Activated CD8-positive, alpha-beta memory T cell treated with anti-CD3 and anti-CD28 coated beads, Interleukin-2, amount 50 U/mL, for 24 hours (primary cell): Measurements from ENCODE around the gene PAK1.
"Not testable (repeated sequence)": the region's sequence is repeated elsewhere in the genome, so short reads cannot be mapped to it uniquely, and the experiment has no call there.

Experiments used
- DNase-seq: peaks from one replicate; pipeline ENCODE4 v3.0.0-alpha.2; 2020; ENCODE audit errors: extremely low read depth

The PAK1 gene

GRCh38 chr11:77402218-77402556, 71.7 kb downstream of the PAK1 start:
- DNase-seq, result no peak

GRCh38 chr11:77401486-77402217, 72.2 kb downstream of the PAK1 start:
- DNase-seq, result no peak

- DNase-seq, result no peak
Measured at GRCh38 chr11:77400775-77401449, 73.0 kb downstream of the PAK1 start.

- DNase-seq, result no peak
Measured at GRCh38 chr11:77400271-77400670, 73.6 kb downstream of the PAK1 start.

GRCh38 chr11:77397631-77398030, 76.3 kb downstream of the PAK1 start:
- no peak for DNase-seq

GRCh38 chr11:77396911-77397310, 77.0 kb downstream of the PAK1 start:
- DNase-seq, result no peak

- no peak for DNase-seq
Measured at GRCh38 chr11:77396305-77396704, 77.6 kb downstream of the PAK1 start.

- DNase-seq, result no peak
Measured at GRCh38 chr11:77395460-77396173, 78.3 kb downstream of the PAK1 start.

GRCh38 chr11:77392842-77393241, 81.1 kb downstream of the PAK1 start:
- DNase-seq, result no peak

GRCh38 chr11:77387701-77388100, 86.2 kb downstream of the PAK1 start:
- DNase-seq, result no peak

GRCh38 chr11:77386178-77386577, 87.7 kb downstream of the PAK1 start:
- no peak for DNase-seq

GRCh38 chr11:77385255-77385771, 88.6 kb downstream of the PAK1 start:
- not testable (repeated sequence) for DNase-seq

- no peak for DNase-seq
Measured at GRCh38 chr11:77384571-77384970, 89.3 kb downstream of the PAK1 start.

GRCh38 chr11:77383349-77383748, 90.5 kb downstream of the PAK1 start:
- DNase-seq, result not testable (repeated sequence)

GRCh38 chr11:77381729-77382665, 91.9 kb downstream of the PAK1 start:
- DNase-seq, result no peak

GRCh38 chr11:77379934-77380333, 94.0 kb downstream of the PAK1 start:
- DNase-seq, result no peak

- no peak for DNase-seq
Measured at GRCh38 chr11:77379253-77379652, 94.6 kb downstream of the PAK1 start.

GRCh38 chr11:77377734-77378133, 96.2 kb downstream of the PAK1 start:
- DNase-seq, result no peak

- DNase-seq, result no peak
Measured at GRCh38 chr11:77375107-77375506, 98.8 kb downstream of the PAK1 start.

- no peak for DNase-seq
Measured at GRCh38 chr11:77374611-77375031, 99.3 kb downstream of the PAK1 start.

GRCh38 chr11:77374108-77374507, 99.8 kb downstream of the PAK1 start:
- DNase-seq, result no peak

- no peak for DNase-seq
Measured at GRCh38 chr11:77372726-77373125, 101.2 kb downstream of the PAK1 start.
